ENCODE results near the gene TNPO1.

- TF ChIP-seq EZH2 (optimal IDR thresholded peaks at IDR 0.05; ENCODE audit: low read depth, low read length) (no peak), CTCF (IDR thresholded peaks at IDR 0.05; ENCODE audit: low read length) (no peak)
These were observed 46.2 kb upstream of the TNPO1 start for GRCh38 chr5:72770266-72770665.
